ENCODE data around the gene NOS1.

DNA sequence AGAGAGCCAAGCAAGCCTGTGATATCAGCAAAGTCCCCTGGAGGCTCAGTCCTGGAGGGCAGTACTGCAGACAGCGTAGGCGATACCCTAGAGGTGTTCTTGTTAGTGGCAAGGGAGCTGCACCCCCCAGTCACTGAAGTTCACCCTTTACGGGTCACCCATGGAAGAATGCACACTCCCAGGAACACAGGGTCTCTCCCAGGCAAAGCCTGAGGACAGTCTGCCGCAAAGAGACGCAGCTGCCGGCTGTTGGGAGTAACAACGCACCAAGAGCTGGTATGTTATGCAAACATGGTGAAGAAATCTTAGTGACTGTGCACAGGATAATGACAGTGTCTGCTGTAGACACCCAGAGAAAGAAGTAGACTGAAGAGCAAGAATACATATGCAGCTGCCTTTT, 43.5 kb upstream of the NOS1 start:
- TF ChIP-seq, protein P1, sequence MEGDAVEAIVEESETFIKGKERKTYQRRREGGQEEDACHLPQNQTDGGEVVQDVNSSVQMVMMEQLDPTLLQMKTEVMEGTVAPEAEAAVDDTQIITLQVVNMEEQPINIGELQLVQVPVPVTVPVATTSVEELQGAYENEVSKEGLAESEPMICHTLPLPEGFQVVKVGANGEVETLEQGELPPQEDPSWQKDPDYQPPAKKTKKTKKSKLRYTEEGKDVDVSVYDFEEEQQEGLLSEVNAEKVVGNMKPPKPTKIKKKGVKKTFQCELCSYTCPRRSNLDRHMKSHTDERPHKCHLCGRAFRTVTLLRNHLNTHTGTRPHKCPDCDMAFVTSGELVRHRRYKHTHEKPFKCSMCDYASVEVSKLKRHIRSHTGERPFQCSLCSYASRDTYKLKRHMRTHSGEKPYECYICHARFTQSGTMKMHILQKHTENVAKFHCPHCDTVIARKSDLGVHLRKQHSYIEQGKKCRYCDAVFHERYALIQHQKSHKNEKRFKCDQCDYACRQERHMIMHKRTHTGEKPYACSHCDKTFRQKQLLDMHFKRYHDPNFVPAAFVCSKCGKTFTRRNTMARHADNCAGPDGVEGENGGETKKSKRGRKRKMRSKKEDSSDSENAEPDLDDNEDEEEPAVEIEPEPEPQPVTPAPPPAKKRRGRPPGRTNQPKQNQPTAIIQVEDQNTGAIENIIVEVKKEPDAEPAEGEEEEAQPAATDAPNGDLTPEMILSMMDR (IDR thresholded peaks at IDR 0.05 in 4 of 5, conservative IDR thresholded peaks at IDR 0.05 in 1 of 5): no peak
- peak; percentile 18 to 33 for TF ChIP-seq POLR2A (IDR thresholded peaks at IDR 0.05)
